Epithelial cell of alveolus of lung (primary cell): ENCODE measurements around the gene GRK1. TPM values are rescaled to one million over a fixed set of nuclear protein-coding genes. Genes with fewer than 3 reads are reported as not detected.

Experiments used
- total RNA-seq: library from RNA; depleted of rRNA; stranded (reverse); fragments of >200 nt; gene quantifications from 2 replicates; pipeline ENCODE4 v1.2.1, GENCODE V29; 2015

The GRK1 gene
- total RNA-seq = not detected in 2 replicates

DNA sequence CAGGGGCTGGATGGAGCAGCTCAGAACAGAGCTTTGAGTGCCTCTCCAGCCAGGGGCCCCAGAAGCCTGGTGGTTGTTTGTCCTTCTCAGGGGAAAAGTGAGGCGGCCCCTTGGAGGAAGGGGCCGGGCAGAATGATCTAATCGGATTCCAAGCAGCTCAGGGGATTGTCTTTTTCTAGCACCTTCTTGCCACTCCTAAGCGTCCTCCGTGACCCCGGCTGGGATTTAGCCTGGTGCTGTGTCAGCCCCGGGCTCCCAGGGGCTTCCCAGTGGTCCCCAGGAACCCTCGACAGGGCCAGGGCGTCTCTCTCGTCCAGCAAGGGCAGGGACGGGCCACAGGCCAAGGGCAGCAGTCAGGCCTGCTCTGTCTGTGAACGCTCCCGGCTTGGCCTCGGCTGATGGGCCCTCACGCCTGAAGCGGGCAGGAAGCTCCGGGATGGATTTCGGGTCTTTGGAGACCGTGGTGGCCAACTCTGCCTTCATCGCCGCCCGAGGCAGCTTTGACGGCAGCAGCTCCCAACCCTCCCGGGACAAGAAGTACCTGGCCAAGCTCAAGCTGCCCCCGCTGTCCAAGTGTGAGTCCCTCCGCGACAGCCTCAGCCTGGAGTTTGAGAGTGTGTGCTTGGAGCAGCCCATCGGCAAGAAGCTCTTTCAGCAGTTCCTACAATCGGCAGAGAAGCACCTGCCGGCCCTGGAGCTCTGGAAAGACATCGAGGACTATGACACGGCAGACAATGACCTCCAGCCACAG lies at the start of gene GRK1:
Gene GRK1, plus strand, starts transcription at position 269 of the 751 bp plus-strand sequence. Its CDS starts 168 bp downstream, at position 437.

GRCh38 chr13:113657851-113658741 lies 8.9 kb upstream of the GRK1 start, which contains the start of gene ATP4B:
ATP4B (minus strand) TSS chr13:113658198; CDS start chr13:113658144, 54 bp downstream.

DNA sequence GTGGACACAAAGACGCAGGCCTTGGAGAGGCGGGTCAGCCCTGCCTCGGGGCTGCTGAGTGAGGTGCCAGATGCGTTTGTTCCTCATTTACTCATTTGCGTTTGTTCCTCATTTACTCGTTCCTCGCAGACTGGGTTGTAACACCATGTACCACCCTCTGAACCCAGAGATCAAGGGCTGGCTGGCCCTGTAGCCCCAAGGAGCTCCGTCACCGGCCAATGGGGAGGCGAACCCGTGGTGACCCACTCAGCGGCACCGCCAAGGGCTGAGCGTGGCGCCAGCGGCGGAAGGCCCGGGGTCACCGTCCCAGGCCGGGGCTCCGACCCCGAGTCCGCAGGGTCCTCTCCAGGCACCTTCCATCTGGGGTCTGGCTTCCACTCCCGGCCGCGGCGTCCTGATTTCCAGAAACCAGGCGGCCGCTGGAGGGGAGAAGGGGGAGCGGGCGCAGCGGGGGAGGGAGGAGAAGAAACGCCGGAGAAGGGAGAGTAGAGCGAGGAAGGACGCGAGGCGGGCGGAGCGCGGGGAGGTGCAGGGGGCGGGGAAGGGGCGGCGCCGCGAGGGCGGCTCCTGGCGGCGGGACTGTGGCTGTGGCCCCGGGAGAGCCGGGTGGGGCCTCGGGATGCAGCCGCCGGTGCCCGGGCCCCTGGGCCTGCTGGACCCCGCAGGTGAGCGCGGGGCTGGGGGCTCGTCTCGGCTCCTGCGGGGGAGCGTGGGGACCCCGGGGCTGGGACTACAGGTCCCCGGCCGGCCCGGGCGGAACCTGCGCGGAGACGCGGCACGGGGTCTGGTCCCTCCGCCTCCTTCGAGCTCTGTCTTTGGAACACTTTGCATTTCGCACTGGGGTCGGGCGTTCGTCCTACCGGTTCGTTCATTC lies 91.9 kb downstream of the GRK1 start, which contains the start of gene TMEM255B:
Gene TMEM255B, plus strand, starts transcription at position 576 of the 874 bp plus-strand sequence. Its CDS starts 44 bp downstream, at position 620.

Other genes with a start within 250 kb of the GRK1 start
- 0.56 and 1.9 TPM in 2 replicates for gene ADPRHL1, start 213.7 kb upstream of the GRK1 start, total RNA-seq
- 5.7 and 17.3 TPM in 2 replicates for gene DCUN1D2, start 176.5 kb upstream of the GRK1 start, total RNA-seq
- gene TFDP1, start 82.5 kb upstream of the GRK1 start, total RNA-seq = 64.0 and 74.0 TPM in 2 replicates
- gene ATP4B, start 9.0 kb upstream of the GRK1 start, total RNA-seq = not detected in 2 replicates
- gene TMEM255B, start 92.0 kb downstream of the GRK1 start, total RNA-seq = 1.0 TPM in 1 of 2 replicates, not detected in the other
- gene GAS6, start 196.9 kb downstream of the GRK1 start, total RNA-seq = 67.7 and 141 TPM in 2 replicates